ENCODE measurements around the gene RANBP1. TPM values are rescaled to one million over a fixed set of nuclear protein-coding genes. Genes with fewer than 3 reads are reported as not detected.

RANBP1 gene
- total and polyA plus RNA-seq, 9 of the 15 experiments (the other 6 are each of a cell fraction or from before 2014, with no cell fraction given): 162 to 2,891 (median 1,289) TPM

GRCh38 chr22:20079745-20080444 lies 36.0 kb upstream of the RANBP1 start, which contains the start of gene DGCR8 (continued):
- TF ChIP-seq, protein P1, sequence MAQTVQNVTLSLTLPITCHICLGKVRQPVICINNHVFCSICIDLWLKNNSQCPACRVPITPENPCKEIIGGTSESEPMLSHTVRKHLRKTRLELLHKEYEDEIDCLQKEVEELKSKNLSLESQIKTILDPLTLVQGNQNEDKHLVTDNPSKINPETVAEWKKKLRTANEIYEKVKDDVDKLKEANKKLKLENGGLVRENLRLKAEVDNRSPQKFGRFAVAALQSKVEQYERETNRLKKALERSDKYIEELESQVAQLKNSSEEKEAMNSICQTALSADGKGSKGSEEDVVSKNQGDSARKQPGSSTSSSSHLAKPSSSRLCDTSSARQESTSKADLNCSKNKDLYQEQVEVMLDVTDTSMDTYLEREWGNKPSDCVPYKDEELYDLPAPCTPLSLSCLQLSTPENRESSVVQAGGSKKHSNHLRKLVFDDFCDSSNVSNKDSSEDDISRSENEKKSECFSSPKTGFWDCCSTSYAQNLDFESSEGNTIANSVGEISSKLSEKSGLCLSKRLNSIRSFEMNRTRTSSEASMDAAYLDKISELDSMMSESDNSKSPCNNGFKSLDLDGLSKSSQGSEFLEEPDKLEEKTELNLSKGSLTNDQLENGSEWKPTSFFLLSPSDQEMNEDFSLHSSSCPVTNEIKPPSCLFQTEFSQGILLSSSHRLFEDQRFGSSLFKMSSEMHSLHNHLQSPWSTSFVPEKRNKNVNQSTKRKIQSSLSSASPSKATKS (CRISPR knock-in tag; IDR thresholded peaks at IDR 0.05): peak; percentile 90; the same call in 1 of the 2 replicates
- TF ChIP-seq PBX2 (CRISPR knock-in tag; IDR thresholded peaks at IDR 0.05; ENCODE audit: low read depth) (no peak), PBX2 (tag; conservative IDR thresholded peaks at IDR 0.05; ENCODE audit: low read depth) (no peak), BRF1 (IDR thresholded peaks at IDR 0.05; ENCODE audit: borderline replicate concordance, extremely low read depth, insufficient read length) (no peak), SIN3B (IDR thresholded peaks at IDR 0.05; ENCODE audit: low read depth) (no peak), AFF4 (CRISPR knock-in tag; IDR thresholded peaks at IDR 0.05) (no peak), NR4A1 (CRISPR knock-in tag; IDR thresholded peaks at IDR 0.05) (peak; percentile 98), NR4A1 (tag; IDR thresholded peaks at IDR 0.05) (peak; percentile 97), MYC (IDR thresholded peaks at IDR 0.05; ENCODE audit: low read depth, low read length) (peak; percentile 98), MYC (CRISPR knock-in tag; IDR thresholded peaks at IDR 0.05; ENCODE audit: borderline replicate concordance, low read depth) (peak; percentile 88), BCOR (IDR thresholded peaks at IDR 0.05) (no peak), ZBED1 (IDR thresholded peaks at IDR 0.05) (no peak), SNAPC5 (CRISPR knock-in tag; IDR thresholded peaks at IDR 0.05) (no peak), ATF7 (IDR thresholded peaks at IDR 0.05) (no peak)
- TF ChIP-seq, protein P2, sequence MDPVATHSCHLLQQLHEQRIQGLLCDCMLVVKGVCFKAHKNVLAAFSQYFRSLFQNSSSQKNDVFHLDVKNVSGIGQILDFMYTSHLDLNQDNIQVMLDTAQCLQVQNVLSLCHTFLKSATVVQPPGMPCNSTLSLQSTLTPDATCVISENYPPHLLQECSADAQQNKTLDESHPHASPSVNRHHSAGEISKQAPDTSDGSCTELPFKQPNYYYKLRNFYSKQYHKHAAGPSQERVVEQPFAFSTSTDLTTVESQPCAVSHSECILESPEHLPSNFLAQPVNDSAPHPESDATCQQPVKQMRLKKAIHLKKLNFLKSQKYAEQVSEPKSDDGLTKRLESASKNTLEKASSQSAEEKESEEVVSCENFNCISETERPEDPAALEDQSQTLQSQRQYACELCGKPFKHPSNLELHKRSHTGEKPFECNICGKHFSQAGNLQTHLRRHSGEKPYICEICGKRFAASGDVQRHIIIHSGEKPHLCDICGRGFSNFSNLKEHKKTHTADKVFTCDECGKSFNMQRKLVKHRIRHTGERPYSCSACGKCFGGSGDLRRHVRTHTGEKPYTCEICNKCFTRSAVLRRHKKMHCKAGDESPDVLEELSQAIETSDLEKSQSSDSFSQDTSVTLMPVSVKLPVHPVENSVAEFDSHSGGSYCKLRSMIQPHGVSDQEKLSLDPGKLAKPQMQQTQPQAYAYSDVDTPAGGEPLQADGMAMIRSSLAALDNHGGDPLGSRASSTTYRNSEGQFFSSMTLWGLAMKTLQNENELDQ (CRISPR knock-in tag; IDR thresholded peaks at IDR 0.05; ENCODE audit: borderline replicate concordance): no peak

All from K562 (cell line).